NCI-H2029 treated with DMSO at 0.1 percent for 48 hours (cell line): ENCODE data around the gene NR2F1-AS1.

ENCODE experiments used
- DNase-seq: peaks from one replicate; lab custom pipeline; 2025; lab: John Stamatoyannopoulos, UW

NR2F1-AS1 gene

DNA sequence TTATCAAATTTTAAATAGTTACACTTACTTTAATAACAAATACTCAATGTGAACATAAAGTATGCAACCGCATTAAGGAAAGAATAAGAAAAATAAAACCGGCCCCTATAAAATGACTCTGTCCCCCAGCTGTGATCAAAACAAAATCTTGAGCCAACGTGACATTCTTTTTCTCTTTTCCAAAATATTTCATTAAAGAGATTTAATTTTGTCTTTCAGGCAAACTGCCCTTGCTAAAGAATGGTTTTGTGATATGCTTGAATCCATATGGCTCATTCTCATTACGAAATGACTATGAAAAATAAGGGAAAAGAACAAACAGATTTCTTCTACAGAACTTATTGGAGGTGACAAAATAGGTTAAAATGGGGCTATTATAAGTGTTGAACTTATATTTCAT, 197.0 kb downstream of the NR2F1-AS1 start:
- no peak for DNase-seq

DNA sequence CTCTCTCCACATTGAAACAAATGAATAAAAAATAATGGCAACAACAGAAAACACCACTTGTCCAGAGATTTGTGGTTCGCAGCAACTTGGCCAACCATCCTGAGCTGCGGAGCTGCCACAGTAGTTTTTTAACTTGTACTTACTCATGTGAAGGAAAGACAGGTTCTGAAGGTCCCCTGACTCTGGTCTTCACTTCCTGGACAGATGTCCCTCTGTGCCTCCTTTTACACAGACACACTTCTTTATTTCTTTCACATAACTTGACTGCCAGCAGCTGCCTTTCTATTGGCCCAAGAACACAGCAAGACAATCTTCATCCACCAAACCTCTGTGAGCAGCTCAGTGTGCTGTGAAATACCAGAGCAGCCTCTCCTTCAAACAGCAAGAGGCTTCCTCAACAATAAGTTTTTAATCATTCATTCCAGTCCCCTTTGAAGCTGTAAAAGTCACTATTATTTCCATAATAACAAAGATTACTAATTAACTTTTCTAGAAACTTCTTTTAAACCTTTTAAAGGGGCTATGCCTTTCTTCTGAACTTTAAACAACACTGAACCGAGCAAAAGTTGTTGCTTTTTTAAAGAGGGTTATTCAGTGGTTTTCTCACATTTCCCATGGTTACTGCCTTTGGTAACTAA, 198.7 kb downstream of the NR2F1-AS1 start:
- DNase-seq = no peak

DNA sequence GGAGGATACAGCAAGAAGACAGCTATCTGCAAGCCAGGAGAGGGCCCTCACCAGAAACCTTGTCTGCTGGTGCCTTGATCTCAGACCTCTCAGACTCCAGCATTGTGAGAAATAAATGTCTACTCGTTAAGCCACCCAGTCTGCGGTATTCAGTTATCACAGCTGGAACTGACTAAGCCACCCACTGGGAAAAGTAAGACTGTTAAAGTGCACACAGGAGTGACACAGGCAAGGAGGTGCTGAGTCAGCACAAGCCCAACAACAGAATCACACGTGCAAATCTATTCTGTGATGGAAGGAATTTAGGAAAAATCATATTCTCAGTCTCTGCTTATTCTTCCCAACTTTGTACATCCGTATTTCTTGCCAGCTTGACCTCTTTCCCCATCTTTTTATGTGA, 200.0 kb downstream of the NR2F1-AS1 start:
- DNase-seq = no peak

DNA sequence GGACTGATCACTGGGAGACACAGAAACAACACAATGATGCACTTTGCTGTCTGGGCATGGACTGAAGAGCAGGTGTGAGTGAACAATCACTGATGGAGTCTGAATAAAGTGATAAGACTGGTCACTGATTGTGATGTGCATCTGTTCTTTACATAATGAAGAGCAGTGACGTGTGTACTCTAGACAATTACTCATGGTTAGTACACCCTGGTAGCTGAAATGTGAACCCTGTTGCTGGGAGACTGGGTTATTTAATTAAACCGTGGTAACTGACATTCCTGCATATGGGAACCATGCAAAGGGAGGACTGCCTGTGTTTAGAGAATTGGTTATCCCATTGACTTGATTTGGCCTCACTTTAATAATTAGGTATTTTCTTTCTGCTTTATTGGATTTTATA, 202.9 kb downstream of the NR2F1-AS1 start:
- peak; percentile 45 for DNase-seq

DNA sequence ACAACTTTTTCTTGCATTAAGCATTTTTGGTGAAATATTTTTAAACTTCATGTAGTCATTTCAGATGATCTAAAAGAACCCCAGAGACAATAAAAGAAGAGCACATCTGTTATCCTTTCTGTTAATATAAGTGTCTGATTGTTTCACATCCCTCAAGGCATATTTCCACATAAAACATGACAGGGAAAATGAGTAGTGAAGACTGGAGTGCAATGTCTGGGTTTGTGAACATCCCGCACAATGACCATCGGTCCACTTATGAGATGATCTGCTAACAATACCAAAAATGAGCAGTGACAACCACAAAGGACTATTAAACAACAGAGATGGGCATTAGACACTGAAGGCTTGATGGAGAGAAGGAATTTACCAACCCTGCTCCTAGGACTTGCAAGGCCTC, 209.1 kb downstream of the NR2F1-AS1 start:
- no peak for DNase-seq

DNA sequence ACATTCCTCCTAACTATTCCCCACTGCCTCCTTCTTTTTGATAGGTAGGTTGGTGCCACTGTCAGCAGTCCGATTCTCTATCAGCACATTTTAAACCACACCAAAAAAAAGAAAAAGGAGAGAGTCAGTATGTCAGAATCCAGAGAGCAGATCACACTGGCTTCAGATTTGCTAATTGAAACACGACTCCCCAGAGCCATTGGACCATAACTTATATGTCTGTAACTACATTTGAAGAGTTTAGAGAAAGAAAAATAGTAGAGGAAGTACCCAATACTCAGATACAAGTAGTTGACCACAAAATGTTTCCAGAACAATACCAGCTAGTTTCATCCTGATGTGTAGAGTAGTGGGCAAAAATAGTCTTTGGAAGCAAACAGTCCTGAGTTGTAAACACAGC, 216.6 kb downstream of the NR2F1-AS1 start:
- DNase-seq = no peak

DNA sequence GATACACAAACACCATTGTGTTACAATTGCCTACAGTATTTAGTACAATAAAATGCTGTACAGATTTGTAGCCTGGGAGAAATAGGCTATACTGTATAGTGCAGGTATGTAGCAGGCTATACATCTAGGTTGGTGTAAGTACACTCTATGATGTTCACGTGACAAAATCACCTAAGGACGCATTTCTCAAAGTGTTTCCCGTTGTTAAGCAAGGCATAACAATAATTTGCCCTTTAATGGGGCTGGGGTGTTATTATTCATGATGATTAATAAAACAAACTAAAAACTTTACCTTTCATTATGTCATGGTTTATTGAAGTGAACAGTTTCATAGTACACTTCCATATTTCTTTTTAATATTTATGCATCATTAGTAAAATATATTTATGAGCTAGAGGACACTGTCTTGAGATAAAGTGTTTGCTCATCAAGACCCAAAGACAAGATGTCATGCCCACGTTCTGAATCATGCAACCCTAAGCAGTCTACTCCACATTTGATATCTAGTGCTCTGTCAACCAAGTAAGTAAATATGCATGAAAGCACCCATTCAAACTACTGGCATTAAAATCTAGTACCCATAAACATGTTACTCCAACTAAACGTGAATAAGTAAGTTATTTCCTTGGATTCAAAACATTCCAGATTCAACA, 220.5 kb downstream of the NR2F1-AS1 start:
- DNase-seq = no peak

DNA sequence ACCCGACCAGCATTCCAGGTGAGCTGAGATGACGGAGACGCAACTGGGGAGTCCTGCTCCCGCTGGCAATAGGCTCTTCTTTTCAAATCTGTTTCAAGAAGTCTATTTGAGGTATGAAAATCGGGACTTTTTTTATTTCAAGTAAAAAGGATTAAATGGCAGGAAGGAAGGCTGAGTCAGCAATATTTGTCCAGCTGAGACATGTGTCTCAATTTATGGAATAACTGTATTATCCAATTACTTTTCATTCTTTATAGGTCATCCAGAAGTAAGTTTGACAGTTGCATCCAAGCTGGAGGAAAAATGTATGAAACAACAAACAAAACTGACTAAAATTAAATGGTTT, 221.1 kb downstream of the NR2F1-AS1 start:
- DNase-seq = no peak
